Measurements from ENCODE around the gene ASIP. TPM values are rescaled to one million over a fixed set of nuclear protein-coding genes. Genes with fewer than 3 reads are reported as not detected.
"Not testable (repeated sequence)": the region's sequence is repeated elsewhere in the genome, so short reads cannot be mapped to it uniquely, and the experiment has no call there.

Gene ASIP
- total RNA-seq, 1 experiment from 2014 or later: not detected

GRCh38 chr20:34254979-34255378 is 13.8 kb downstream of the ASIP start:
- Histone ChIP-seq H3K4me1 (peaks cover under 1% of the 10 kb centered on the region), H3K4me3 (no peak overlapping the region), H3K27ac (no peak overlapping the region), H3K36me3 (no peaks in the 10 kb centered on the region), H3K9me3 (replicated peaks) (no peaks in the 10 kb centered on the region), H3K27me3 (no peaks in the 10 kb centered on the region)
- no peak for DNase-seq

DNA sequence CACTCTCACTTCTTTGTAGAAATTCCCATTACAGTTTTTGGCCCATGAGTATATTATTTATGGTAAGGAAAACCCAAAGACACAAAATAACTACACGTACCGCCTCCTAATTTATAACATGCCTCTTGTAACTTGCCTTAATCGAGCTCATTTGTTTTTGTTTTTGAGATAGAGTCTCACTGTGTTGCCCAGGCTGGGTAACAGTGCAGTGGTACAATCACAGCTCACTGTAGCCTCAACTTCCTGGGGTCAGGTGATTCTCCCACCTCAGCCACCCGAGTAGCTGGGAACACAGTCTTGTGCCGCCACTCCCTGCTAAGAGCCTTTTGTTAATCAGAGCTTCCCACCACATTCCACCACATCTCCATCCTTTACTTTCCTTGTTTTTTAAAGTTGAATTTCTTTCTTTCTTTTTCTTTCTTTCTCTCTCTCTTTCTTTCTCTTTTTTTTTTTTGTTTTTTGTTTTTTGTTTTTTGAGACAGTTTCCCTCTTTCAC is 15.5 kb downstream of the ASIP start:
- no peaks in the 10 kb centered on the region for H3K4me1 ChIP-seq
- no peaks in the 10 kb centered on the region for H3K36me3 ChIP-seq
- no peaks in the 10 kb centered on the region for H3K27me3 ChIP-seq
- no peak for DNase-seq
- no peak overlapping the region for H3K27ac ChIP-seq
- H3K4me3 ChIP-seq: no peak overlapping the region
- H3K9me3 ChIP-seq (replicated peaks): no peaks in the 10 kb centered on the region

- no peaks in the 10 kb centered on the region for H3K36me3 ChIP-seq
- DNase-seq: no peak
- no peaks in the 10 kb centered on the region for H3K4me1 ChIP-seq
- H3K27ac ChIP-seq: no peak overlapping the region
- H3K9me3 ChIP-seq (replicated peaks): no peaks in the 10 kb centered on the region
- H3K27me3 ChIP-seq: no peaks in the 10 kb centered on the region
- no peak overlapping the region for H3K4me3 ChIP-seq
Observed at GRCh38 chr20:34260208-34260942, 19.2 kb downstream of the ASIP start.

GRCh38 chr20:34262488-34263288 is 21.5 kb downstream of the ASIP start:
- no peak overlapping the region for H3K27ac ChIP-seq
- no peaks in the 10 kb centered on the region for H3K36me3 ChIP-seq
- H3K27me3 ChIP-seq: no peaks in the 10 kb centered on the region
- no peaks in the 10 kb centered on the region for H3K9me3 ChIP-seq (replicated peaks)
- no peak overlapping the region for H3K4me3 ChIP-seq
- no peaks in the 10 kb centered on the region for H3K4me1 ChIP-seq
- DNase-seq: no peak

DNA sequence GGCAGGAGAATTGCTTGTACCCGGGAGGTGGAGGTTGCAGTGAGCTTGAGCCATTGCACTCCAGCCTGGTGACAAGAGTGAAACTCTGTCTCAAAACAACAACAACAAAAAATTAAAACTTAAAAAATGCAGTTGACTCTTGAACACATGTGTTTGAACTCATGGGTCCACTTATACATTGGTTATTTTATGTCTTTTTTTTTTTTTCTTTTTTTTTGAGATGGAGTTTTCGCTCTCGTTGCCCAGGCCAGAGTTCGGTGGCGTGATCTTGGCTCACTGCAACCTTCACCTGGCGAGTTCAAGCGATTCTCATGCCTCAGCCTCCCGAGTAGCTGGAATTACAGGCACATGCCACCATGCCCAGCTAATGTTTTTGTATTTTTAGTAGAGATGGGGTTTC is 22.2 kb downstream of the ASIP start:
- H3K36me3 ChIP-seq; H3K4me3 ChIP-seq; H3K27me3 ChIP-seq; DNase-seq; H3K27ac ChIP-seq; H3K4me1 ChIP-seq; H3K9me3 ChIP-seq (replicated peaks): not testable (repeated sequence)

DNA sequence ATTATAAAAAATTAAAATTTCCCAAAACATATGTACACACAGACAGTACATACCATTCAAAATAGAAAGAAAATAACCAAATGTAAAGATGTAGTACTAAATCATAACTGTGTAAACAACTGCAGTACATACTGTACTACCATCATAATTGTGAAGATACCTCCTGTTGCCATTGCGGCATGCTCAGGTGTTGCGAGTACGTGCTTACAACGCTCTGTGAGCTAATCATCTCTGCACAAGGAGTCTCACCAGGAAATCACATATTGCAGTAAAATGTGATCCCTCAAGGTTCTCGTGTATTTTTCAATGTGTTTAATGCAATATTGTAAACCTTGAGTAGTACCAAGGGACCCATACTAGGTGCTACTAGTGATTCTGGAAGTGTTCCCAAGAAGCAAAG is 22.9 kb downstream of the ASIP start:
- no peak overlapping the region for H3K4me3 ChIP-seq
- H3K36me3 ChIP-seq: no peaks in the 10 kb centered on the region
- H3K27me3 ChIP-seq: no peaks in the 10 kb centered on the region
- H3K27ac ChIP-seq: no peak overlapping the region
- H3K9me3 ChIP-seq (replicated peaks): no peaks in the 10 kb centered on the region
- no peaks in the 10 kb centered on the region for H3K4me1 ChIP-seq
- DNase-seq: no peak

- H3K4me3 ChIP-seq: no peak overlapping the region
- H3K36me3 ChIP-seq: no peaks in the 10 kb centered on the region; the same call in 1 of the 2 replicates
- no peaks in the 10 kb centered on the region for H3K27me3 ChIP-seq
- H3K27ac ChIP-seq: no peak overlapping the region
- DNase-seq: no peak
- peaks cover 7% of the 10 kb centered on the region for H3K4me1 ChIP-seq
- H3K9me3 ChIP-seq (replicated peaks): no peaks in the 10 kb centered on the region
Observed at GRCh38 chr20:34268145-34268544, 26.9 kb downstream of the ASIP start.

DNA sequence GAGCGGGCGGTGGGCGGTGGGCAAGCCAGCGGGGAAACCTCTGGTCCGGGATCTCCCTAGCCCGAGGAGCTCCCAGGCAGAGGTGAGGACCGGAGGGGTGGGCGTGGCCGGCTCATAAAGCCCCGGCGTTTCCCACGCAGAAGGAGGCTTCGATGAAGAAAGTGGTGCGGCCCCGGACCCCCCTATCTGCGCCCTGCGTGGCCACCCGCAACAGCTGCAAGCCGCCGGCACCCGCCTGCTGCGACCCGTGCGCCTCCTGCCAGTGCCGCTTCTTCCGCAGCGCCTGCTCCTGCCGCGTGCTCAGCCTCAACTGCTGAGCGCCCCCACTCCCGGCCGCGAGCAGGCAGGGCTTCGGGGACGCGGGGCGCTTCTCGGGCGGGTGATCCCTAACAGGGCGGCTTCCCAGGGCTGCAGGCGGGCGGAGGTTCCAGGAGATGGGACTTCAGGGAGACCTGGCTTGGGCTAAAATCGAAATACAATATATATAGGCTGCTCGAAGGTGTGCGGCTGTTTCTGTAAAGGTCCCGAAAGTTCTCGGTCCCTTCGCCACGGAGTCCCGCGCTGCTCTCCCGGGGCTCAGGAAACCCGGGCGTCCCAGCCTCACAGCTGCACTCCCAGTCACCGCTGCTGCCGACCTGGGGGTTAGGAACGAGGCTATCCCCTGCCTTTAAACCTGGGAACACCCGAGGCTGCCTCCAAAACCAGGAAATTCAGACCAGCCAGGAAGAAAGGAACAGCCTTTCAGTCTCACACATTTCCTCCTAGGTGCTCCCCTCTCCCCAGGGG is 27.8 kb downstream of the ASIP start:
- no peak for DNase-seq
- H3K4me1 ChIP-seq: peaks cover 7% of the 10 kb centered on the region
- no peak overlapping the region for H3K4me3 ChIP-seq
- H3K9me3 ChIP-seq (replicated peaks): no peaks in the 10 kb centered on the region
- peaks cover 6% of the 10 kb centered on the region for H3K36me3 ChIP-seq
- H3K27ac ChIP-seq: no peak overlapping the region
- H3K27me3 ChIP-seq: no peaks in the 10 kb centered on the region

GRCh38 chr20:34269996-34270627 is 28.9 kb downstream of the ASIP start:
- Histone ChIP-seq H3K4me1 (peaks cover 7% of the 10 kb centered on the region), H3K9me3 (replicated peaks) (no peaks in the 10 kb centered on the region), H3K4me3 (no peak overlapping the region), H3K36me3 (peaks cover 12% of the 10 kb centered on the region), H3K27ac (no peak overlapping the region), H3K27me3 (no peaks in the 10 kb centered on the region)
- DNase-seq: no peak

GRCh38 chr20:34271956-34272355 is 30.7 kb downstream of the ASIP start:
- no peaks in the 10 kb centered on the region for H3K27me3 ChIP-seq
- peaks cover 25% of the 10 kb centered on the region for H3K36me3 ChIP-seq
- no peak overlapping the region for H3K4me3 ChIP-seq
- H3K4me1 ChIP-seq: peaks cover 7% of the 10 kb centered on the region
- H3K27ac ChIP-seq: no peak overlapping the region
- no peaks in the 10 kb centered on the region for H3K9me3 ChIP-seq (replicated peaks)
- peak in 1 of 2 experiments; percentile 27 for DNase-seq

DNA sequence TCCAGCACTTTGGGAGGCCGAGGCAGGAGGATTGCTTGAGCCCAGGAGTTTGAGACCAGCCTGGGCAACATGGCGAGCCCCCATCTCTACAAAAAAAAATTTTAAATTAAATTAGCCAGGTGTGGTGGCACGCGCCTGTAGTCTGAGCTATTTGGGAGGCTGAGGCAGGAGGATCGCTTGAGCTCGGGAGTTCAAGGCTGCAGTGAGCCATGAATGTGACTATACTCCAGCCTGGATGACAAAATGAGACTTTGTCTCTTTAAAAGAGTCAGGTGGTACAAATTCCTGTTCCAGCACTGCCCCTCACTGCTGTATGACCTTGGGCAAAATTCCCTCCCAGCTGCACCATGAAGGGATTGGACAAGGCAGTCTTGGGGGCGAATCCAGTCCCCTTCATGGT is 33.5 kb downstream of the ASIP start:
- no peaks in the 10 kb centered on the region for H3K9me3 ChIP-seq (replicated peaks)
- no peak for DNase-seq
- H3K27me3 ChIP-seq: no peaks in the 10 kb centered on the region; the same call in 1 of the 2 replicates
- no peak overlapping the region for H3K4me3 ChIP-seq
- H3K27ac ChIP-seq: no peak overlapping the region
- peaks cover 45% of the 10 kb centered on the region for H3K36me3 ChIP-seq
- peaks cover 7% of the 10 kb centered on the region for H3K4me1 ChIP-seq

DNA sequence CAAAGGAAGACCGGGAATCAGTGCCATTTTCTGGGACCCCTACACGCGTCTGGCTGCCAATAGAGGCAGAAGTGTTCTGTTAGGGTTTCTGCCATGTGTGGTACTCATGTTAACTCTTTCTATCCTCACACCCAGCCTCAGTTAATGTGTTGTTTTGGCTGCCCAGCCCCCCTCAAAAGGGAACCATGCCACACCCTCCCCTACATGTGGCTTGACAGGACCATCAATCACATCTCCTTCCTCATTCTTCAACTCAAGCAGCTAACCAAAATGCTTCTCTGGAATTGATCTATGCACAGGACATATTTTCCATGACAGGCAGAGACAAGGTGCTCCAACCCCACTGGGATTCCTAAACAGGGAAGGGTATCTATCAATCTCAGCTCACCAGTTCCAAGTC is 40.0 kb downstream of the ASIP start:
- Histone ChIP-seq H3K4me1 (no peaks in the 10 kb centered on the region), H3K9me3 (replicated peaks) (no peaks in the 10 kb centered on the region), H3K27ac (no peak overlapping the region), H3K27me3 (no peaks in the 10 kb centered on the region; the same call in 1 of the 2 replicates), H3K4me3 (no peak overlapping the region), H3K36me3 (peaks cover 91% of the 10 kb centered on the region)
- DNase-seq: no peak

DNA sequence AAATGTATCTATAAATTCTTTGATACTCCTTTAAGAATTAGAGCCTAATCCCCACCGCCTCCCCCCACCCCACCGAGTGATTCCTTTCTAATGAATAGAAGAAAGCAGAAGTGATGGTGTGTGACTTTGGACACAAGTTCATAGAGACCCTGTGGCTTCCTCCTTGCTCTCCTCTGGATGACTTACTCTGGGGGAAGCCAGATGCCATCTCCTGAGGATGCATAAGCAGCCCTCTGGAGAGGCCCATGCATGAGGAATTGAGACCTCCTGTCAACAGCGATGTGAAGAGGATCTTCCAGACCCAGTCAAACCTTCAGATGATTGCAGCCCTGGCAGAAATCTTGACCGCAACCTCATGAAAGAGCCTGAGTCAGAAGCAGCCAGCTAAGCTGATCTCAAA is 40.8 kb downstream of the ASIP start:
- H3K27me3 ChIP-seq: no peaks in the 10 kb centered on the region; the same call in 1 of the 2 replicates
- no peaks in the 10 kb centered on the region for H3K4me1 ChIP-seq
- H3K4me3 ChIP-seq: no peak overlapping the region
- no peak for DNase-seq
- no peaks in the 10 kb centered on the region for H3K9me3 ChIP-seq (replicated peaks)
- H3K27ac ChIP-seq: no peak overlapping the region
- H3K36me3 ChIP-seq: peaks cover 89% of the 10 kb centered on the region

- Histone ChIP-seq H3K36me3 (peaks cover 89% of the 10 kb centered on the region), H3K27me3 (no peaks in the 10 kb centered on the region; the same call in 1 of the 2 replicates), H3K27ac (no peak overlapping the region), H3K4me3 (no peak overlapping the region), H3K4me1 (no peaks in the 10 kb centered on the region), H3K9me3 (replicated peaks) (no peaks in the 10 kb centered on the region)
- no peak for DNase-seq
Observed at GRCh38 chr20:34283844-34284243, 42.6 kb downstream of the ASIP start.

Data from SJCRH30 (cell line).